ENCODE measurements around the gene BARHL1.

DNA sequence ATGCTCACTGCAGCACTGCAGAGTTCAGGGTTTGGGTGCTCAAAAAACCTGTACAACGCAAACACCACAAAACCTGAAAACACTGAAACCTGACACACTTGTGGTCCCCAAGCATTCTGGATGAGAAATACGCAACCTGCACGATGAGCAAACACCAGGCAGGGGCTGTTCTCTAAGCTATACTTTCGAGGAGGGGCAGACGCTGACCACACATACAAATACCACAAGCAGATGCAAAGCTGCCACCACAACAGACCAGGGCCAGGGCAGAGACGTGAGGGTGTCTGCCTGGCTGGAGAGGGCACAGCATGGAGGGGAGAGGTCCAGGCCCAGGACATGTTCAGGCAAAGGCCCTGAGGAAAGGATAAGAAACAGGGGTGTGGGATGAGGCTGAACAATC, 23.0 kb downstream of the BARHL1 start:
- TF ChIP-seq, protein P1, sequence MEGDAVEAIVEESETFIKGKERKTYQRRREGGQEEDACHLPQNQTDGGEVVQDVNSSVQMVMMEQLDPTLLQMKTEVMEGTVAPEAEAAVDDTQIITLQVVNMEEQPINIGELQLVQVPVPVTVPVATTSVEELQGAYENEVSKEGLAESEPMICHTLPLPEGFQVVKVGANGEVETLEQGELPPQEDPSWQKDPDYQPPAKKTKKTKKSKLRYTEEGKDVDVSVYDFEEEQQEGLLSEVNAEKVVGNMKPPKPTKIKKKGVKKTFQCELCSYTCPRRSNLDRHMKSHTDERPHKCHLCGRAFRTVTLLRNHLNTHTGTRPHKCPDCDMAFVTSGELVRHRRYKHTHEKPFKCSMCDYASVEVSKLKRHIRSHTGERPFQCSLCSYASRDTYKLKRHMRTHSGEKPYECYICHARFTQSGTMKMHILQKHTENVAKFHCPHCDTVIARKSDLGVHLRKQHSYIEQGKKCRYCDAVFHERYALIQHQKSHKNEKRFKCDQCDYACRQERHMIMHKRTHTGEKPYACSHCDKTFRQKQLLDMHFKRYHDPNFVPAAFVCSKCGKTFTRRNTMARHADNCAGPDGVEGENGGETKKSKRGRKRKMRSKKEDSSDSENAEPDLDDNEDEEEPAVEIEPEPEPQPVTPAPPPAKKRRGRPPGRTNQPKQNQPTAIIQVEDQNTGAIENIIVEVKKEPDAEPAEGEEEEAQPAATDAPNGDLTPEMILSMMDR (IDR thresholded peaks at IDR 0.05; ENCODE audit: low read length): no peak
- TF ChIP-seq EZH2 (IDR thresholded peaks at IDR 0.05; ENCODE audit: borderline replicate concordance, low read length): no peak
